Measurements from ENCODE around the gene DCHS2.
"Not testable (repeated sequence)": the region's sequence is repeated elsewhere in the genome, so short reads cannot be mapped to it uniquely, and the experiment has no call there.

Gene DCHS2

GRCh38 chr4:154307451-154307850 is 184.1 kb downstream of the DCHS2 start:
- no peak for DNase-seq
- in situ Hi-C loops (cut with HindIII; ENCODE audit: low pct_ligation_motif_present, low pct_unique_long_range_greater_than_20kb, low sequenced_read_pairs) = no loop called here

GRCh38 chr4:154305616-154306015 is 186.0 kb downstream of the DCHS2 start:
- in situ Hi-C loops (cut with HindIII; ENCODE audit: low pct_ligation_motif_present, low pct_unique_long_range_greater_than_20kb, low sequenced_read_pairs) = no loop called here
- DNase-seq = no peak

GRCh38 chr4:154304679-154305078 is 186.9 kb downstream of the DCHS2 start:
- no peak for DNase-seq
- in situ Hi-C loops (cut with HindIII; ENCODE audit: low pct_ligation_motif_present, low pct_unique_long_range_greater_than_20kb, low sequenced_read_pairs) = no loop called here

GRCh38 chr4:154294652-154295350 is 196.8 kb downstream of the DCHS2 start:
- in situ Hi-C loops (cut with HindIII; ENCODE audit: low pct_ligation_motif_present, low pct_unique_long_range_greater_than_20kb, low sequenced_read_pairs) = no loop called here
- no peak for DNase-seq

- no peak for DNase-seq
- in situ Hi-C loops (cut with HindIII; ENCODE audit: low pct_ligation_motif_present, low pct_unique_long_range_greater_than_20kb, low sequenced_read_pairs) = no loop called here
Observed at GRCh38 chr4:154293427-154293826, 198.2 kb downstream of the DCHS2 start.

- DNase-seq = no peak
- in situ Hi-C loops (cut with HindIII; ENCODE audit: low pct_ligation_motif_present, low pct_unique_long_range_greater_than_20kb, low sequenced_read_pairs) = no loop called here
Observed at GRCh38 chr4:154292589-154292988, 199.0 kb downstream of the DCHS2 start.

- no peak for DNase-seq
- in situ Hi-C loops (cut with HindIII; ENCODE audit: low pct_ligation_motif_present, low pct_unique_long_range_greater_than_20kb, low sequenced_read_pairs) = no loop called here
Observed at GRCh38 chr4:154277172-154277571, 214.4 kb downstream of the DCHS2 start.

DNA sequence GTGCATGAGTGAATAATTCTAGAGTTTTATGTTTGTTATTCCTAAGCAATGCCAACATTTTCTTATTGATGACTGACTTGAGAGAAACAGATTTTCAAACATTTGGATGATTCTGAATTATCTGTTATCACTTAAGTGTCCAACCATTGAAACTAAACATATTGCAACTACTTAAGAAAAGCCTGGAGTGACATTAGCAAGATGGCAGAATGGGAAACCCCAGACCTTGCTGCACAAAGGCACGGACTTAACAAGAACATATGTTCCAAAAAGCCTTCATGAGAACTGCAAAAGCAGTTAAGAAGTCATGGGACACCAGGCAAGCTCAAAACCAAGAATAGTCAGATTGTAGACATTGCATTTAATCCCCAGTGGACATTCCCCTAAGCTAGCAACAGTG is 215.1 kb downstream of the DCHS2 start:
- in situ Hi-C loops (cut with HindIII; ENCODE audit: low pct_ligation_motif_present, low pct_unique_long_range_greater_than_20kb, low sequenced_read_pairs) = no loop called here
- DNase-seq = no peak

DNA sequence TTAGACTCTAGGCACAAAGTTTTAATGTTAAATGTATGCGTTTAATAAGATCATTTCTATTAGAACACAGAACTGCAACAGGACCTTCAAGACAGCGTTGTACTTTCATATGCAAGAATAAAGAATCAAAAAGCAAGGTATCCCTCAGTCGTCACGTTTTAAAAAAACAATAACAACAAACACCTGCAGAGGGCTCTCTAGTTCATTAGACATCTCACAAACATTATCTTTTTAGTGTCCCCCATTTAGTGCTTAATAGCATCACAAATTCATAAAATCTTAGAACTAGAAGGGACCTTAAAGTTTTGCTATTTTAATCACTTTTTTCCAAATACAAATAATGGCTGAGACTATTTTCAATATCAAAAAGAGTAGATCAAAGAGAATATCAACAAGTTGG is 236.6 kb downstream of the DCHS2 start:
- in situ Hi-C loops (cut with HindIII; ENCODE audit: low pct_ligation_motif_present, low pct_unique_long_range_greater_than_20kb, low sequenced_read_pairs) = no loop called here
- no peak for DNase-seq

GRCh38 chr4:154234576-154234975 is 257.0 kb downstream of the DCHS2 start:
- no peak for DNase-seq
- in situ Hi-C loops (cut with HindIII; ENCODE audit: low pct_ligation_motif_present, low pct_unique_long_range_greater_than_20kb, low sequenced_read_pairs) = no loop called here

GRCh38 chr4:154231806-154232478 is 259.7 kb downstream of the DCHS2 start:
- in situ Hi-C loops (cut with HindIII; ENCODE audit: low pct_ligation_motif_present, low pct_unique_long_range_greater_than_20kb, low sequenced_read_pairs) = no loop called here
- no peak for DNase-seq

GRCh38 chr4:154230723-154231122 is 260.9 kb downstream of the DCHS2 start:
- no peak for DNase-seq
- in situ Hi-C loops (cut with HindIII; ENCODE audit: low pct_ligation_motif_present, low pct_unique_long_range_greater_than_20kb, low sequenced_read_pairs) = no loop called here

DNA sequence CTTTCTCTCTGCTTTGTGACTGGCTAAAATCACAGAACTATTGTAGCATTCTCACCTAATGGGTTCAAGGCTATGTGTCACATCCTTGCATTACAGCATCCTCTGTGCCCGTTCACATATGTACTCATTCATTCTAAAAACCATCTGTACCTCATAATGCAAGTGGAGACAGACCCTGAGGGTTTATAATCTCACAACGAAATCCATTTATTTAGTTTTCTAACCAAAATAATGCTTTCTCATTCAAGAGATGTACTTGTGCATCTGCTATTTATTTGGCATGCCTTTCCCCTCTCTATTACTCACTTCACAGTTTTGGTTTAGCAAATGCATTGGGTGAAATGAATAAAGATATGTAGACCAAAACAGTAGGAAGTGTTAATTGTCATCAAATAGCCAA is 261.5 kb downstream of the DCHS2 start:
- no peak for DNase-seq
- in situ Hi-C loops (cut with HindIII; ENCODE audit: low pct_ligation_motif_present, low pct_unique_long_range_greater_than_20kb, low sequenced_read_pairs) = no loop called here

DNA sequence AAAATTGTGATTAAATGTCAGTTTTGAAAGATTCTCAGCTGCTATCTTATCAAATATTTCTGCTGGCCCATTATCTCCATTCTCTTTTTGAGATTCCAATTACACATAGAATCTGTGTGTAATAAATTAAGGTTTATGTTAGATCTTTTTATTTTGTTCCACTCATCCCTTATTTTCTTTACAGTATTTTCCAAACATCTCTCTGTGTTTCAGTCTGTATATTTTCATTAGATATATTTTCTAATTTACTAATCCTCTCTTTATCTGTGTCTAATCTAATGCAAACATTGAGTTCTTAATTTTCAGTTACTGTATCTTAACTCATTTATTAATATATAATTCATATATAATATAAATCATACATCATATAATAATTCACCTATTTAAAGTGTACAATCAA is 268.7 kb downstream of the DCHS2 start:
- in situ Hi-C loops (cut with HindIII; ENCODE audit: low pct_ligation_motif_present, low pct_unique_long_range_greater_than_20kb, low sequenced_read_pairs) = no loop called here
- DNase-seq = no peak

DNA sequence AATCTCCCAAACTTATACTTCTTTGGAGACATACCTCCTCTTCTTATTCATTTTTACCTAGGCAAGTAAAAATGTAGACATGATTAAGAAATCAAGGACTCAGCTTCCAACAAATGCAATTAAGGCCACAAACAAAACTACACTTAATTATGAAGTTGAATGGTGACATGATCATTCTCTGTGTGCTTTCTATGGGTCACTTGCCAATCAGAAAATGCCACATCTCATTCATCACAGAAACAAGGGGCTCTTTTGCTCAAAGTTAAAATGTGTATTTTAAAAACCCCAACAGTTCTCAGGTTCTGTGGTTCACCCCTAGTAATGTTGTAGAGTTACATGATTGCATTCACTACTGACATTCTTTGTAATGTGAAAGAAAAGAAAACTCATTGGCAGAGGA is 273.5 kb downstream of the DCHS2 start:
- in situ Hi-C loops (cut with HindIII; ENCODE audit: low pct_ligation_motif_present, low pct_unique_long_range_greater_than_20kb, low sequenced_read_pairs) = no loop called here
- no peak for DNase-seq

DNA sequence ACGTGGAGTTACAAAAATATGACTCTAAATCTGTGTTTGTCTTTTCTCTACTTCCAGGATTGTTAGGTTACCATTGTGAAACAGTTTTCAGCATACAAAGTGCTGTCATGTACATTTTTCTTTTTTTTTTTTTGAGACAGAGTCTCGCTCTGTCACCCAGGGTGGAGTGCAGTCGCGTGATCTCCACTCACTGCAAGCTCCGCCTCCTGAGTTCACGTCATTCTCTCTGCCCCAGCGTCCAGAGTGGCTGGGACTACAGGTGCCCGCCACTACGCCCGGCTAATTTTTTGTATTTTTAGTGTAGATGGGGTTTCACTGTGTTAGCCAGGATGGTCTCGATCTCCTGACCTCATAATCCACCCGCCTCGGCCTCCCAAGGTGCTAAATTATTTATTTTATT is 274.2 kb downstream of the DCHS2 start:
- in situ Hi-C loops (cut with HindIII; ENCODE audit: low pct_ligation_motif_present, low pct_unique_long_range_greater_than_20kb, low sequenced_read_pairs); DNase-seq: not testable (repeated sequence)

DNA sequence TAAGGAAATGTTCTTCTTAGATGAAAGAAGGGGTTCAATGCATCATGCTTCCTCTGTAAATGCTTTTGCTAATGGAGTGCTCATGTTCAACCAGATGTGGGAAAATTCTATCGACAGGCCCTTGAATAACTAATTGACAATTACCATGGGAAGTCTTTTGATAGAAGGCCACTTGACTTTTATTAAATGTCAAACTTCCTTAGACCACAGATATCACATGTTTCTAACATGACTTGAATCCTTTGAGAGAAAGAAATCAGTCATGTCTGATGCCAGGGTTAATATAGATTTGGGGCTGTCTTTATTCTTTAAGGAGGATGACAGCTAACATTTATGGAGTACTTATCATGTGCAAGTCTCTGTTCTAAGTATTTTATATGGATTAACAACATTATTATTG is 280.1 kb downstream of the DCHS2 start:
- in situ Hi-C loops (cut with HindIII; ENCODE audit: low pct_ligation_motif_present, low pct_unique_long_range_greater_than_20kb, low sequenced_read_pairs) = no loop called here
- no peak for DNase-seq

DNA sequence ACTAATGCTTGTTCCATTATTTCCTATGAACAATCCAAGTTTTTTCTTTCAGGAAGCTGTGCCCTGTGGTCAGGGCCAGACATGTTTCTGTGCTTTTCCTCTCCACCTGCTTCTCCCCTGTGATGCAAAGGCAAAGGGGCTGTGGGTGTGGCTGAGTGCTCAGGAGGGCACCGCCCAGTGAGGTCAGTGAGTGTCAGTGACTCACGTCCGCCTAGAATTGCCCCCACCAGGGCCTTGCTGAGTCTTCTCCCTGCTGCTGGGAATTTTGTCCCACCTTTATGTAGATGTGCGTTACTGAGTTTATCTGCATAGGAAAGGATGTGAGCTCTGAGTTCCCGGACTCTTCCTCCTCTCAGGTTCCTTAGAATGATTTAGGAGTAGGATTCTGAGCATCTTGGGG is 283.2 kb downstream of the DCHS2 start:
- no peak for DNase-seq
- in situ Hi-C loops (cut with HindIII; ENCODE audit: low pct_ligation_motif_present, low pct_unique_long_range_greater_than_20kb, low sequenced_read_pairs) = no loop called here

DNA sequence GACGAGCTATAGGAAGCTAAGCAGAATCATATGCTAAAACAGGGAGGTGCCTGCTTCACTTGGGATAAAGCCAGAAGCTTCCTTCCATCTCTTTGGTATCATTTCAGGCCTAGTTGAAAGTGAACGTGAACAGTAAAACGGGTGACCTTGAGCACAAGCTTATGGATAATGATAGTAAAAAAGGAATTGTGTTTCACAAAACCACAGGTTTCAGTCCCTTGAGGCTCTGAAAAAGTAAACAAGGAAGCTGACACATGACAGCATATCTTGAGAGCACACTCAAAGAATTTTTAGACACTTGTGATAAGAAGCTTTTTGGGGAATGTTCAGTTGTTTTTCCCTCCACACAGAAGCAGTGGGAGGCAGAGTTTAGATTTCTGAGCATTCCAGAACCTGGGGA is 286.1 kb downstream of the DCHS2 start:
- DNase-seq = no peak
- in situ Hi-C loops (cut with HindIII; ENCODE audit: low pct_ligation_motif_present, low pct_unique_long_range_greater_than_20kb, low sequenced_read_pairs) = no loop called here

DNA sequence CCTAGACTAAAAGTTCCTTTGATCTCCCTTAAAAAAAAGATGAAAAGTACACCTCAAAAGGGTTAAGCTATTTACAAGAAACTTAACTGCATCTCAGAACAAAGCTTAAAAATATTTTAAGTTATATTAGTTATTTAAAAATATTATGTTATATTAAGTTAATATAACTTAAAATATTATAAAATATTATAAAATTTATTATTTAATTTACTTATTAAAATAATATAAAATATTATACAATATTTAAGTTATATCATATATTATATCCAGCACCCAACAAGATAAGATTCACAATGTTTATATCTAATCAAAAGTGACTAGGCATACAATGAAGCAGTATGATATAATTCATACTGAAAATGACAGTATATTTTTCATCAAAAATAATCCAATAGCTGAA is 296.9 kb downstream of the DCHS2 start:
- in situ Hi-C loops (cut with HindIII; ENCODE audit: low pct_ligation_motif_present, low pct_unique_long_range_greater_than_20kb, low sequenced_read_pairs) = no loop called here

More for the DNA sequence above, 296.9 kb downstream of the DCHS2 start:
- DNase-seq = no peak

Measured in ACHN (cell line).